ENCODE measurements around the gene NCF1. TPM values are rescaled to one million over a fixed set of nuclear protein-coding genes. Genes with fewer than 3 reads are reported as not detected.
A peak's percentile ranks its signal among the peaks of the same experiment; 100 is the strongest.
"Not testable (repeated sequence)": the region's sequence is repeated elsewhere in the genome, so short reads cannot be mapped to it uniquely, and the experiment has no call there.

The NCF1 gene
- total RNA-seq, 1 experiment from 2014 or later = not detected

DNA sequence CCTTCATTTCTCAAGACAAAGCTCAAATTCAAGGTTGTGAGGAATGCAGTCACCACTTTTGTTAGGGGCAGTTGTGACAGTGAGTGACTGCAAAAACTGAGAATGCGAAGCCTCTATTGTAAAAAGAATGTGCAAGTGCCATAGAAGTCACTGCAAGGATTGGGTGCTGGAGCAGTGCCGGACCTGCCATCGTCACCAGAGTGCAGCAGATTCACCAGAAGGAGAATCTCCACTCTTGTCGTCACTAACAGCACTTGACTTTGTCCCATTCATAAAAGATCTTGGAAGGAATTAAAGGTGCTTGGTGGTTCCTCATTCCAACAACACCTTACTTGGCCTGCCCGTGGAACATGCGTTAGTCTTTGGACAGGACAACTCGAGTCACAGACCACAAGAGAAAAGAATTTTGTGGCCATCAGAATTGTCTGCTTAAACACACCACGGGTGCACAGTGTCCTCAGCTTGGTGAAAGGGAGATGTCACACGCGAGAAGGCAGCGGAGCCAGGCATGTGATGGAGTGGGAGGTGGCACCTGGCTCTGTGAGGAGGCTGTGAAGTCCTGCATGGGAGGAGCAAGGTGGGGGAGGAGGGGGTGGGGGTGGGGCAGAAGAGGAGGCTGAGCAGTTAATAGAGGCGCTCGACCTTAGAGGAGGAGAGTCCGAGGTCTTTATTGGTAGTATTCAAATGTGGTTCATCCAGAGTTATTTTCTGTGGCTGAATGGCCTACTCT lies 33.7 kb upstream of the NCF1 start:
- H3K27me3 ChIP-seq (replicated peaks; ENCODE audit: insufficient read depth, low read depth, low read length, poor library complexity); DNase-seq (ENCODE audit: low spot score); H3K9me3 ChIP-seq (ENCODE audit: low read depth, low read length, poor library complexity, severe bottlenecking); POLR2A ChIA-PET (ENCODE audit: low non-redundant PET); intact Hi-C loops (cut with micrococcal nuclease; ENCODE audit: unreplicated experiment); H3K36me3 ChIP-seq (ENCODE audit: insufficient read depth, low read length, poor library complexity, severe bottlenecking); H3K4me1 ChIP-seq (ENCODE audit: insufficient read depth, low read length, poor library complexity, severe bottlenecking); H3K27ac ChIP-seq (ENCODE audit: low read depth, low read length, poor library complexity, severe bottlenecking); H3K4me3 ChIP-seq (ENCODE audit: low read depth, low read length, poor library complexity, severe bottlenecking); CTCF ChIA-PET: not testable (repeated sequence)
- BruUV-seq (replicated peaks) = TSS peak; percentile 24

- BruUV-seq (replicated peaks); DNase-seq (ENCODE audit: low spot score); H3K27me3 ChIP-seq (replicated peaks; ENCODE audit: insufficient read depth, low read depth, low read length, poor library complexity); H3K27ac ChIP-seq (ENCODE audit: low read depth, low read length, poor library complexity, severe bottlenecking); H3K4me1 ChIP-seq (ENCODE audit: insufficient read depth, low read length, poor library complexity, severe bottlenecking); H3K36me3 ChIP-seq (ENCODE audit: insufficient read depth, low read length, poor library complexity, severe bottlenecking); H3K4me3 ChIP-seq (ENCODE audit: low read depth, low read length, poor library complexity, severe bottlenecking); POLR2A ChIA-PET (ENCODE audit: low non-redundant PET); H3K9me3 ChIP-seq (ENCODE audit: low read depth, low read length, poor library complexity, severe bottlenecking); CTCF ChIA-PET; intact Hi-C loops (cut with micrococcal nuclease; ENCODE audit: unreplicated experiment): not testable (repeated sequence)
Observed at GRCh38 chr7:74743936-74744557, 29.8 kb upstream of the NCF1 start.

DNA sequence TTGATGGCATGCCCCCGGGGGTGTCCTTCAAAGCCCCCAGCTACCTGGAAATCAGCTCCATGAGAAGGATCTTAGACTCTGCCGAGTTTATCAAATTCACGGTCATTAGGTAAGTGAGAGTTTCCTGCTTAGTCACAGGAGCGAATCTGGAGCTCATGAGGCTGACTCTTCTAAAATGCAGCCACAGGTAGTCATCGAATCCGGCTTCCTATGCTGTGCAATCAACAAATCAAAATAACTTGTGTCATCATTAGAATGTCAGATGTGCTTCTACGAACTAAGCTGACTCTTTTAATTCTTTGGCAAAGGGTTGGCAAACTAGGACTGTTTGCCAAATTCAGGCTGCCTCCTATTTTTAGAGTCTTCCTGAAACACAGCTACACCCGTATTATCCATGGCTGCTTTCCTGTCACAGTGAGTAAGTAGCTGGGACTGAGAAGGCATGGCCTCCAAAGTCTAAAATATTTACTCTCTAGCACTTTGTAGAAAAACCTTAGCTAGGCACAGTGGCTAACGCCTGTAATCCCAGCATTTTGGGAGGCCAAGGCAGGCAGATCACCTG lies 19.8 kb upstream of the NCF1 start:
- H3K4me3 ChIP-seq (ENCODE audit: low read depth, low read length, poor library complexity, severe bottlenecking); H3K9me3 ChIP-seq (ENCODE audit: low read depth, low read length, poor library complexity, severe bottlenecking); intact Hi-C loops (cut with micrococcal nuclease; ENCODE audit: unreplicated experiment); H3K36me3 ChIP-seq (ENCODE audit: insufficient read depth, low read length, poor library complexity, severe bottlenecking); H3K4me1 ChIP-seq (ENCODE audit: insufficient read depth, low read length, poor library complexity, severe bottlenecking); POLR2A ChIA-PET (ENCODE audit: low non-redundant PET); H3K27ac ChIP-seq (ENCODE audit: low read depth, low read length, poor library complexity, severe bottlenecking); BruUV-seq (replicated peaks); H3K27me3 ChIP-seq (replicated peaks; ENCODE audit: insufficient read depth, low read depth, low read length, poor library complexity); CTCF ChIA-PET; DNase-seq (ENCODE audit: low spot score): not testable (repeated sequence)

GRCh38 chr7:74756673-74757072 lies 17.1 kb upstream of the NCF1 start:
- H3K27ac ChIP-seq (ENCODE audit: low read depth, low read length, poor library complexity, severe bottlenecking); CTCF ChIA-PET; H3K4me3 ChIP-seq (ENCODE audit: low read depth, low read length, poor library complexity, severe bottlenecking); H3K36me3 ChIP-seq (ENCODE audit: insufficient read depth, low read length, poor library complexity, severe bottlenecking); POLR2A ChIA-PET (ENCODE audit: low non-redundant PET); DNase-seq (ENCODE audit: low spot score); BruUV-seq (replicated peaks); H3K9me3 ChIP-seq (ENCODE audit: low read depth, low read length, poor library complexity, severe bottlenecking); H3K4me1 ChIP-seq (ENCODE audit: insufficient read depth, low read length, poor library complexity, severe bottlenecking); H3K27me3 ChIP-seq (replicated peaks; ENCODE audit: insufficient read depth, low read depth, low read length, poor library complexity); intact Hi-C loops (cut with micrococcal nuclease; ENCODE audit: unreplicated experiment): not testable (repeated sequence)

- DNase-seq (ENCODE audit: low spot score); H3K4me1 ChIP-seq (ENCODE audit: insufficient read depth, low read length, poor library complexity, severe bottlenecking); H3K4me3 ChIP-seq (ENCODE audit: low read depth, low read length, poor library complexity, severe bottlenecking); CTCF ChIA-PET; BruUV-seq (replicated peaks); H3K27ac ChIP-seq (ENCODE audit: low read depth, low read length, poor library complexity, severe bottlenecking); intact Hi-C loops (cut with micrococcal nuclease; ENCODE audit: unreplicated experiment); H3K27me3 ChIP-seq (replicated peaks; ENCODE audit: insufficient read depth, low read depth, low read length, poor library complexity); POLR2A ChIA-PET (ENCODE audit: low non-redundant PET); H3K36me3 ChIP-seq (ENCODE audit: insufficient read depth, low read length, poor library complexity, severe bottlenecking); H3K9me3 ChIP-seq (ENCODE audit: low read depth, low read length, poor library complexity, severe bottlenecking): not testable (repeated sequence)
Observed at GRCh38 chr7:74758268-74758667, 15.5 kb upstream of the NCF1 start.

DNA sequence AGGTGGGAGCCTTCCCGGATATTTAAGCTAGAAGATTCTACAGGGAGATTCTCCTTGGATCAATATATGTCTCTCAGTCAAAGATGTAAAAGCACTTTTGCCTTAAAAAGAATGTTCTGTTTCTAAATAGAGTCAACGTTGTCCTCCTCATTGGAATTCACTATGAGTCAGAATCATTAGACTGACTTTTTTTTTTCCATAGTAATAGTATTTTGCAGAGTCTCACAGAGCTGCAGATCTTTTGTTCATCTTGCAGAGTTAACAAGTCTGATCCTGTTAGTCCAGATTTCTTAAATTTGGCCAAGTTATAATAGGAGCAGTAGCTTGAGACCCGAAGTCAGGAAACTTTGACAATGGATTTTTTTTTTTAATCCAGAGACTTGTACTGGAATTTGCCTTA lies 14.8 kb upstream of the NCF1 start:
- not testable (repeated sequence) for BruUV-seq (replicated peaks); H3K27me3 ChIP-seq (replicated peaks; ENCODE audit: insufficient read depth, low read depth, low read length, poor library complexity); H3K27ac ChIP-seq (ENCODE audit: low read depth, low read length, poor library complexity, severe bottlenecking)

DNA sequence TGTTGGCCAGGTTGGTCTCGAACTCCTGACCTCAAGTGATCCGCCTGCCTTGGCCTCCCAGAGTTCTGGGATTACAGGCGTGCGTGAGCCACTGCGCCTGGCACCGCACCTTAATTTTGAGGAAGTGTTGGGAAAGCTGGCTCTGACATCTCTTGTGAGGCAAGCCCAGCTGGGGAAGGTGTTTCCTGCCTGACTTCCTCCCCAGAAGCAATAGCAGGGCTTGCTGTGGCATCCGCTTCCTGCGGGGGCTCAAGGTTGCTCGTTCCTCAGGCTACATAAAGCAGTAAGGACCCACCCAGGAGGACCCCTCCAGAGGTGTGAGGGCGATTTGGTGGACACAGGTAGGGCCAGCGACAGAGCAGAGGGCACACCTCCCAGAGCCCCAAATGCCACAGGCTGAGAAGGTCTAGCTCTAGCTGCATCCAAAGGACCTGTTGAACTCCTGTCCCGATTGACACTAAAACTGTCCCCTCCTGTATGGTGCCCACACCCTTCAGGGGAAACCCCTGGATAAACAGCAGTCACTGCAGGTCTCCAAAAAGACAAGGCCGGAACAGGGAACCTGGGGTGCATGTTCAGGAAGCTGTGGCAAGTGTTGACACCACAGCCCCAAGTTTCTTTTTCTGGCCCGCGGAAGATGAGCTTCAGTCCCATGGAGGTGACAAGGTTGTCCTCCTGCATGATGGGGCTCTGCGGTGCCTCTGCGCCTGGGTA lies 8.4 kb upstream of the NCF1 start:
- H3K27me3 ChIP-seq (replicated peaks; ENCODE audit: insufficient read depth, low read depth, low read length, poor library complexity); BruUV-seq (replicated peaks); POLR2A ChIA-PET (ENCODE audit: low non-redundant PET); CTCF ChIA-PET; H3K4me3 ChIP-seq (ENCODE audit: low read depth, low read length, poor library complexity, severe bottlenecking); intact Hi-C loops (cut with micrococcal nuclease; ENCODE audit: unreplicated experiment); H3K36me3 ChIP-seq (ENCODE audit: insufficient read depth, low read length, poor library complexity, severe bottlenecking); H3K9me3 ChIP-seq (ENCODE audit: low read depth, low read length, poor library complexity, severe bottlenecking); H3K4me1 ChIP-seq (ENCODE audit: insufficient read depth, low read length, poor library complexity, severe bottlenecking); H3K27ac ChIP-seq (ENCODE audit: low read depth, low read length, poor library complexity, severe bottlenecking); DNase-seq (ENCODE audit: low spot score): not testable (repeated sequence)

More for the DNA sequence above, 14.8 kb upstream of the NCF1 start:
- H3K9me3 ChIP-seq (ENCODE audit: low read depth, low read length, poor library complexity, severe bottlenecking); H3K36me3 ChIP-seq (ENCODE audit: insufficient read depth, low read length, poor library complexity, severe bottlenecking); H3K4me1 ChIP-seq (ENCODE audit: insufficient read depth, low read length, poor library complexity, severe bottlenecking); POLR2A ChIA-PET (ENCODE audit: low non-redundant PET); intact Hi-C loops (cut with micrococcal nuclease; ENCODE audit: unreplicated experiment); DNase-seq (ENCODE audit: low spot score); CTCF ChIA-PET; H3K4me3 ChIP-seq (ENCODE audit: low read depth, low read length, poor library complexity, severe bottlenecking): not testable (repeated sequence)

All from A673 (cell line).